Transverse colon (tissue), 4 donors: Measurements from ENCODE around the gene VAV2. TPM values are rescaled to one million over a fixed set of nuclear protein-coding genes. Genes with fewer than 3 reads are reported as not detected.

Source experiments
- DNase-seq: peaks from one replicate; pipeline ENCODE4 v3.0.0-alpha.2; 2019
- H3K27ac ChIP-seq, 4 donors: fragments of 200-600 bp; sonication (generic); 2 replicates each; pipeline ENCODE4 v1.5.1; 2016 to 2018; ENCODE audit warnings: inconsistent platforms in 4 of 4
- H3K27me3 ChIP-seq: fragments of 200-600 bp; sonication (generic); 2 replicates; pipeline ENCODE4 v1.5.1; 2017; ENCODE audit warnings: inconsistent platforms
- H3K36me3 ChIP-seq, 4 donors: fragments of 200-600 bp; sonication (generic); 2 replicates each; pipeline ENCODE4 v1.5.1; 2017 to 2019; ENCODE audit warnings: inconsistent platforms in 4 of 4
- H3K4me1 ChIP-seq, 4 donors: fragments of 200-600 bp; sonication (generic); 2 replicates each; pipeline ENCODE4 v1.5.1; 2017 to 2020; ENCODE audit warnings: inconsistent platforms in 4 of 4
- H3K4me3 ChIP-seq, 4 donors: fragments of 200-600 bp; sonication (generic); 1 replicate in 1 of 4; 2 replicates in 3 of 4; pipeline versions ENCODE4 v1.5.1 to v1.6.1; 2017 to 2019; ENCODE audit warnings: inconsistent platforms in 4 of 4
- H3K9me3 ChIP-seq, 2 donors: fragments of 200-600 bp; sonication (generic); 2 replicates each; pipeline ENCODE4 v1.5.1; 2017 to 2019; ENCODE audit warnings: inconsistent platforms in 2 of 2
- CTCF ChIP-seq, 5 experiments: fragments of 200-600 bp in 3 of 5; fragments of 450-650 bp in 2 of 5; sonication (generic) in 3 of 5; IDR thresholded peaks; 1 replicate in 2 of 5; 2 replicates in 3 of 5; pipeline ENCODE4 v1.5.1; 2016 to 2017; ENCODE audit warnings: antibody characterized with exemption in 5 of 5, inconsistent platforms in 3 of 5, mild to moderate bottlenecking in 2 of 5, moderate library complexity in 1 of 5
- EP300 ChIP-seq: sonication (generic); formaldehyde crosslinking; IDR thresholded peaks from one replicate; pipeline ENCODE4 v1.6.1; 2017; ENCODE audit warnings: antibody characterized with exemption, low read depth
- POLR2A ChIP-seq: fragments of 450-650 bp; IDR thresholded peaks from one replicate; pipeline ENCODE4 v1.6.1; 2016; ENCODE audit warnings: antibody characterized with exemption, mild to moderate bottlenecking, moderate library complexity
- POLR2AphosphoS5 ChIP-seq, 3 donors: sonication (generic); formaldehyde crosslinking; IDR thresholded peaks; one replicate each; pipeline ENCODE4 v1.6.1; 2016; ENCODE audit warnings: antibody characterized with exemption in 3 of 3
- WGBS, 2 donors: methylation state at CpG; one replicate each; pipeline ENCODE4 v1.1.5; 2018; ENCODE audit warnings: low coverage in 1 of 2; 5-methylcytosine and 5-hydroxymethylcytosine counted together
- in situ Hi-C, 4 donors: fragments of 200-750 bp; cut with MboI; loops; one replicate each; pipeline versions ENCODE4 v1.15.0 to v1.15.1; 2017; ENCODE audit warnings: low sequenced_read_pairs in 3 of 4, low pct_ligation_motif_present in 1 of 4, low pct_unique_long_range_greater_than_20kb in 1 of 4
- intact Hi-C: fragments of 100-400 bp; cut with DNase I; formaldehyde crosslinking; loops from one replicate; pipeline ENCODE4 v1.15.1; 2023; ENCODE audit warnings: low total_unique reads
- total RNA-seq, 4 donors: library from RNA; depleted of rRNA; stranded (reverse); fragments of >200 nt; gene quantifications; one replicate each; pipeline ENCODE4 v1.1.0, GENCODE V29; 2016

VAV2 gene
- total RNA-seq, 4 donors from 2014 or later = 8.2 to 52.4 (median 24.5) TPM

- 58 to 73% methylated on average over 2 to 7 of the region's 7 CpGs for WGBS, 2 donors
- DNase-seq = no peak
- Histone ChIP-seq H3K27me3 (no peaks in the 10 kb centered on the region), H3K4me3 (no peak overlapping the region), H3K27ac (no peak overlapping the region), H3K4me1 (no peaks in the 10 kb centered on the region), H3K36me3 (no peaks in the 10 kb centered on the region), H3K9me3 (no peaks in the 10 kb centered on the region)
- intact Hi-C loops (loop anchor here (5.0 kb wide), 1 partner anchor 194 kb away; the partner anchor contains the start of gene ADAMTSL2), in situ Hi-C loops (loop anchor here in 1 of 4 donors (10.0 kb wide), 1 partner anchor 191 kb away; the partner anchor contains the start of gene ADAMTSL2)
- TF ChIP-seq POLR2AphosphoS5 (IDR thresholded peaks at IDR 0.05) (no peak), CTCF (IDR thresholded peaks at IDR 0.05) (no peak), EP300 (no peak), POLR2A (no peak)
Observed at GRCh38 chr9:133725886-133726285, 266.2 kb downstream of the VAV2 start.

- Histone ChIP-seq H3K4me1 (no peaks in the 10 kb centered on the region), H3K36me3 (no peaks in the 10 kb centered on the region), H3K9me3 (no peaks in the 10 kb centered on the region), H3K27ac (no peak overlapping the region), H3K4me3 (no peak overlapping the region), H3K27me3 (peaks cover 3% of the 10 kb centered on the region)
- 82% methylated on average over 15 of the region's 15 CpGs; no CpG with 5 or more reads in 1 of the 2 donors for WGBS, 2 donors
- TF ChIP-seq EP300 (no peak), POLR2AphosphoS5 (IDR thresholded peaks at IDR 0.05) (no peak), POLR2A (no peak), CTCF (IDR thresholded peaks at IDR 0.05) (no peak)
- intact Hi-C loops (no loop called here), in situ Hi-C loops (loop anchor here in 1 of 4 donors (25.0 kb wide), 1 partner anchor 181 kb away; the partner anchor contains the start of gene ADAMTSL2)
- DNase-seq = no peak
Observed at GRCh38 chr9:133718563-133719315, 273.4 kb downstream of the VAV2 start.

- WGBS, 2 donors = 93% methylated on average over 14 of the region's 20 CpGs; no CpG with 5 or more reads in 1 of the 2 donors
- intact Hi-C loops = no loop called here
- Histone ChIP-seq H3K27ac (no peak overlapping the region), H3K9me3 (no peaks in the 10 kb centered on the region), H3K4me3 (no peak overlapping the region), H3K27me3 (peaks cover 3% of the 10 kb centered on the region), H3K36me3 (no peaks in the 10 kb centered on the region), H3K4me1 (no peaks in the 10 kb centered on the region)
- in situ Hi-C loops = loop anchor here in 1 of 4 donors (25.0 kb wide), 1 partner anchor 180 kb away; the partner anchor contains the start of gene ADAMTSL2
- no peak for DNase-seq
- TF ChIP-seq EP300 (no peak), POLR2A (no peak), POLR2AphosphoS5 (IDR thresholded peaks at IDR 0.05) (no peak), CTCF (IDR thresholded peaks at IDR 0.05) (no peak)
Observed at GRCh38 chr9:133717113-133718031, 274.8 kb downstream of the VAV2 start.
